Colonic mucosa (tissue), 4 donors: ENCODE data around the gene NOL4L. TPM values are rescaled to one million over a fixed set of nuclear protein-coding genes. Genes with fewer than 3 reads are reported as not detected.
"Not testable (repeated sequence)": the region's sequence is repeated elsewhere in the genome, so short reads cannot be mapped to it uniquely, and the experiment has no call there.

Experiments used
- DNase-seq: peaks from one replicate; pipeline ENCODE4 v3.0.0-alpha.2; 2020
- H3K27ac ChIP-seq: fragments of 200-600 bp; one replicate; pipeline ENCODE4 v1.8.0; 2021
- H3K27me3 ChIP-seq: fragments of 200-600 bp; one replicate; pipeline ENCODE4 v1.8.0; 2021
- H3K36me3 ChIP-seq: fragments of 200-600 bp; one replicate; pipeline ENCODE4 v1.8.0; 2021
- H3K4me1 ChIP-seq: fragments of 200-600 bp; one replicate; pipeline ENCODE4 v1.8.0; 2021; ENCODE audit warnings: mild to moderate bottlenecking
- H3K4me3 ChIP-seq: fragments of 200-600 bp; one replicate; pipeline ENCODE4 v1.8.0; 2021
- H3K9ac ChIP-seq, 2 donors: one replicate each; pipeline ENCODE4 v1.7.0; 2013; ENCODE audit warnings: control low read depth in 2 of 2, low read depth in 2 of 2, low read length in 2 of 2
- H3K9me3 ChIP-seq: fragments of 200-600 bp; one replicate; pipeline ENCODE4 v1.8.0; 2021
- CTCF ChIP-seq: fragments of 200-600 bp; IDR thresholded peaks from one replicate; pipeline ENCODE4 v1.8.0; 2022; ENCODE audit warnings: antibody characterized with exemption, mild to moderate bottlenecking
- intact Hi-C: fragments of 100-400 bp; cut with DNase I; formaldehyde crosslinking; loops from one replicate; pipeline ENCODE4 v1.14.1; 2022
- total RNA-seq, 2 donors: library from RNA; stranded (reverse); fragmentation: NEBNext Ultra II Directional in 1 of 2; extraction: Animal tissue kit (Norgen Biotek cat#: 25700) in 1 of 2; gene quantifications; one replicate each; pipeline ENCODE4 v1.2.1, GENCODE V29; 2021
- donor health status: healthy.
- donor health status: DM: no; HTN: no; CAD: no.
- donor health status: DM: no; HTN: no; CAD: no.

The NOL4L gene
- total RNA-seq, 2 donors from 2014 or later = 54.2 to 58.0 TPM

- Histone ChIP-seq H3K9me3 (no peaks in the 10 kb centered on the region), H3K4me1 (no peaks in the 10 kb centered on the region), H3K27me3 (no peaks in the 10 kb centered on the region), H3K9ac (no peak overlapping the region), H3K27ac (no peak overlapping the region), H3K36me3 (no peaks in the 10 kb centered on the region), H3K4me3 (no peak overlapping the region)
- no peak for DNase-seq
- no peak for TF ChIP-seq CTCF
- intact Hi-C loops = no loop called here
Measured at GRCh38 chr20:32495949-32496348, 89.2 kb downstream of the NOL4L start.

GRCh38 chr20:32495217-32495565 lies 89.9 kb downstream of the NOL4L start:
- no peak for DNase-seq
- Histone ChIP-seq H3K36me3 (no peaks in the 10 kb centered on the region), H3K27me3 (no peaks in the 10 kb centered on the region), H3K27ac (no peak overlapping the region), H3K9ac (no peak overlapping the region), H3K4me1 (no peaks in the 10 kb centered on the region), H3K4me3 (no peak overlapping the region), H3K9me3 (no peaks in the 10 kb centered on the region)
- intact Hi-C loops = no loop called here
- no peak for TF ChIP-seq CTCF

- Histone ChIP-seq H3K4me1 (no peaks in the 10 kb centered on the region), H3K9ac (no peak overlapping the region), H3K36me3 (no peaks in the 10 kb centered on the region), H3K4me3 (no peak overlapping the region), H3K27ac (no peak overlapping the region), H3K9me3 (no peaks in the 10 kb centered on the region), H3K27me3 (no peaks in the 10 kb centered on the region)
- intact Hi-C loops = no loop called here
- DNase-seq = no peak
- no peak for TF ChIP-seq CTCF
Measured at GRCh38 chr20:32494483-32495216, 90.5 kb downstream of the NOL4L start.

GRCh38 chr20:32493356-32493755 lies 91.8 kb downstream of the NOL4L start:
- H3K27me3 ChIP-seq = no peaks in the 10 kb centered on the region
- H3K27ac ChIP-seq = no peak overlapping the region
- no peak for TF ChIP-seq CTCF
- DNase-seq = no peak
- H3K9ac ChIP-seq = no peak overlapping the region
- no peak overlapping the region for H3K4me3 ChIP-seq
- no peaks in the 10 kb centered on the region for H3K4me1 ChIP-seq
- no peaks in the 10 kb centered on the region for H3K9me3 ChIP-seq
- no peaks in the 10 kb centered on the region for H3K36me3 ChIP-seq
- intact Hi-C loops = no loop called here

- DNase-seq, H3K9ac ChIP-seq, H3K36me3 ChIP-seq, H3K27ac ChIP-seq, intact Hi-C loops, H3K9me3 ChIP-seq, H3K4me1 ChIP-seq, H3K27me3 ChIP-seq, H3K4me3 ChIP-seq: not testable (repeated sequence)
Measured at GRCh38 chr20:32491764-32492151, 93.4 kb downstream of the NOL4L start.

- TF ChIP-seq CTCF = no peak
- Histone ChIP-seq H3K27ac (no peak overlapping the region), H3K36me3 (no peaks in the 10 kb centered on the region), H3K4me3 (no peak overlapping the region), H3K27me3 (no peaks in the 10 kb centered on the region), H3K9ac (no peak overlapping the region), H3K4me1 (no peaks in the 10 kb centered on the region), H3K9me3 (no peaks in the 10 kb centered on the region)
- DNase-seq = no peak
- intact Hi-C loops = no loop called here
Measured at GRCh38 chr20:32490942-32491763, 94.0 kb downstream of the NOL4L start.
